ELR (cell line): ENCODE results near the gene PROCA1.
"Not testable (repeated sequence)": the region's sequence is repeated elsewhere in the genome, so short reads cannot be mapped to it uniquely, and the experiment has no call there.

Experiments
- DNase-seq: peaks from one replicate; pipeline ENCODE4 v3.0.0-alpha.2; 2015; ENCODE audit warnings: low read depth

The PROCA1 gene

DNA sequence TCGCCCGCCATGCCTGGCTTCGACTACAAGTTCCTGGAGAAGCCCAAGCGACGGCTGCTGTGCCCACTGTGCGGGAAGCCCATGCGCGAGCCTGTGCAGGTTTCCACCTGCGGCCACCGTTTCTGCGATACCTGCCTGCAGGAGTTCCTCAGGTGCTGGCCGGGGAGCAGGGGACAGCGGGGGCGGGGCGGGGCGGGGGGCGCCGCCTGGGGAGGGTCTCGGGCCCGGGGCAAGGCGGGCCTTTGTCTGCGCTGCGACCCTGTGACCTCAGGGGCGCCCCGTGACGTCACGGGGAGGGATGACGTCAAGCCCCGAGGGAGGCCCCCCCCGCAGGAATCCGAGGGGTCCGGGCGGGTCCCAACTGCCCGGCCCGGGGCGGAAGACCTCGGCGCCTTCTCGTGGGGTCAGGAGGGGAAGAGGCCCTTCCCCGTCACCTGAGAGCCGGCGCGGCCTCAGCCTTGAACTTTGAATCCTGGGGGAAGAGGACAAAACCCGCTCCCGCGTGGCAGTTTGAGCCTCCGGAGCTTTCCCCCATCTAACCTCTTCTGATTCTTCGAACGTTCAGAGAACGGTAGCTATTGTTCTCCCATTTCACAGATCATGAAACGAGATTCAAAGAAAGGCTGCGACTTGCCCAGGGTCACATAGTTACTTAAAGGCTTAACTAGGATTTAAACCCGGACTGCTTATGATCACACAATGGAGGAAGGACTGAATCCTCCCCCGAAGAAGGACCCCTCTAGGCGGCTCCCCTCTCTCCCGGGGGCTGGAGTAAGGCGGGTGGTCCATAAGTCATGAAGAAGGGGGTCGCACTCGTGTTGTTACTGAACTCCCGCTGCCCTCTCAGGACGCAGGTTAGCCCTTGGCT is 32.6 kb upstream of the PROCA1 start:
- peak; percentile 60 for DNase-seq

GRCh38 chr17:28743243-28744103 is 31.8 kb upstream of the PROCA1 start, which contains the start of gene TRAF4:
Gene TRAF4, plus strand, starts transcription at chr17:28744011. Its CDS starts 102 bp downstream, at chr17:28744113.
- DNase-seq, result peak; percentile 90

DNA sequence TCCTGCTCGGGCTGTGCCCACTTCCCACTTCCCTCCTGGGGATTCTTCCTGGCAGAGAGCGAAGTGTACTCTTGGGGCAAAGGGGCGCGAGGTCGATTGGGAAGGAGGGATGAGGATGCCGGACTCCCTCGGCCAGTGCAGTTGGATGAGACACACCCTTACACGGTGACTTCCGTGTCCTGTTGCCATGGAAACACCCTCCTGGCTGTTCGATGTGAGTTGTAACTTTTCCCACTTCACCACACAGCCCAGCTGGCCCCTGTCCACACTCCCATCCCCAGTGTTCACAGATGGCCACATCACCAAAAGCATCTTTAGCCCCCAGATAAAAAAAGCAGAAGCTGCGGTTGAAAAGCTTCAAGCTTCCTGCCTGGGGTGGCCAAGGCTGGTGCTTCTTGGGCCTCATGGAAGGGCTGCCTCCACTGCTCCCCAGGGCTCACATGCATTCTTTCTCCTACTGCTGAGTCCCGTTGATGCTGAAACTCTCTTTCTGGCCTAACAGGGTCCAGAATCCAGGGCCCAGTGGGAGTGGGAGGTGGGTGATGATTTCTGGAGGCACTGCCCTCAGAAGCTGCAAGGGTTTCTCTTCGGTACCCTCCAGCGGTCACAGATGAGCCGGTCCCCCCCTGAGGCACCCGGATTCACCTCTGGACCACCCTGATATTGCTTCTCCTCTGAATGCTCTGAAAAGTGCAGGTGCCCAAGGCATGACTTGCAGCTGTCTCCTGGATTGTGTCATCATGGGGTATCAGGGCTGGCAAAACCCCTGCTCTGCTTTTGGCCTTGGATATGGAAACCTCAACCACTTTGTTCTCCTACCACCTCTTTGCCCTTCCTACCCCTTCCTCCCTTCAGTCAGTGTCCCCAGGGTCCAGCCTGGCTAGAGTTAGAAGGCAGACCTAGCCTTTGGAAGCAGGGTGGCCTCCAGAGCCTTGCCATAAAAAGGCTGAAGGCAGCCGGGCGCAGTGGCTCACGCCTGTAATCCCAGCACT is 30.0 kb upstream of the PROCA1 start:
- no peak for DNase-seq

DNA sequence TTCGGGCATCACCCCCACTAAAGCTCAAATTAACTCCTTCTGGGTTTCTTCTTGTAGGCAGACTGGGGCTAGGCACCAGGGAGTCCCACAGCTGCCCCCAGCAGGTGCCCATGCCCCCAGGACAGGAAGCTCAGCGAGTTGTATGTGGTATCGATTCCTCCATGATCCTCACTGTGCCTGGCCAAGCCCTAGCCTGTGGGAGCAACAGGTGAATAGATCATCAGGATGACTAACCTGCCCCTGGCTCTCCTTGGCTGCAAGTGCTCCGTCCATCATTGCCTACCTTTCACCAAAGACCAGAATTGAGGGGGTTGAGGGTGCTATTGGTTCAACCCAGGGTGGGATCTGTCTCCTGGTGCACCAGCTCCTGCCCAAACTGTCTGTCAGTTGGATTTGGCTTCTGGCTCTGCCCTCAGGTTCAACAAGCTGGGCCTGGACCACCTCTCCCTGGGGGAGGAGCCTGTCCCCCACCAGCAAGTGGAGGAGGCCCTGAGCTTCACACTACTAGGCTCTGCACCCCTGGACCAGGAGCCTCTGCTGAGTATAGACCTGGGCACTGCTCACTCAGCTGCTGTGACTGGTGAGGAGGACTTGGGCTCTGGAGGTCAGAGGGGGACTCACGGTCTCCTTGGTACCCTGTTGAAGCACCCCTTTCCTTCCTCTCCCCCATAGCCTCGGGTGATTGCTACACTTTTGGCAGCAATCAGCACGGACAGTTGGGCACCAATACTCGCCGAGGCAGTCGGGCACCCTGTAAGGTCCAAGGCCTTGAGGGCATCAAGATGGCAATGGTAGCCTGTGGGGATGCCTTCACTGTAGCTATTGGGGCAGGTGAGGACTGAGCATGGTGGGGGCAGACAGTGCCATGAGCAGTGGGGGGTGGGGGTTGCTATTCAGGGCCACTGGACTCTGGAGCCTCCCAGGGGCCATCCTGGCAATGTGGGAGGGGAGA is 29.0 kb upstream of the PROCA1 start:
- no peak for DNase-seq

DNA sequence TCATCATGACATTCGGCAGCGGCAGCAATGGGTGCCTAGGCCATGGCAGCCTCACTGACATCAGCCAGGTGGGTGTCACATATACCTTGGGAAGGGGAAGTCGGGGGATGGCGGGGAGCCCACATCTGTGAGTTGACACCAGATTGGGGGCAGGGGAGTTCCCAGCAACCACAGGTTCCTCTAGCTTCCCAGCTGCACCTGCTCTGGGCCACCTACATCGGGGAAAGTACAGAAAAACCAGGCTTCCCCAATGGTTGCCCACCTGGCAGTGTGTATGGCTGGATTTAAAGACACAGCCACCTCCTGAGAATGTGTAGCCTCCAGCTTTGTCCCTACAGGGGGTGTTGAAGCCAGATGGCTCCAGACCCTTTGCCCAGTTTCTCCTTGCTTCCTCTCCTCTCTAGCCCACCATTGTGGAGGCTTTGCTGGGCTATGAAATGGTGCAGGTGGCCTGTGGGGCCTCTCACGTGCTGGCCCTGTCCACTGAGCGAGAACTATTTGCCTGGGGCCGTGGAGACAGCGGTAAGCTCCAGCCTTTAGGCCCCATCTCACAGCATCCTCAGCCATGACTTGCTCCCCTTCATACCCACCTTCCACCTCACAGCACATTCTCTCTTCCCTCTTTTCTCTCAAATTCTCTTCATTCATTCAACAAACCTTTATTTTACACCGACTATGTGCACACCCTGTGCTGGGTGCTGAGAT is 27.1 kb upstream of the PROCA1 start:
- DNase-seq, result no peak

DNA sequence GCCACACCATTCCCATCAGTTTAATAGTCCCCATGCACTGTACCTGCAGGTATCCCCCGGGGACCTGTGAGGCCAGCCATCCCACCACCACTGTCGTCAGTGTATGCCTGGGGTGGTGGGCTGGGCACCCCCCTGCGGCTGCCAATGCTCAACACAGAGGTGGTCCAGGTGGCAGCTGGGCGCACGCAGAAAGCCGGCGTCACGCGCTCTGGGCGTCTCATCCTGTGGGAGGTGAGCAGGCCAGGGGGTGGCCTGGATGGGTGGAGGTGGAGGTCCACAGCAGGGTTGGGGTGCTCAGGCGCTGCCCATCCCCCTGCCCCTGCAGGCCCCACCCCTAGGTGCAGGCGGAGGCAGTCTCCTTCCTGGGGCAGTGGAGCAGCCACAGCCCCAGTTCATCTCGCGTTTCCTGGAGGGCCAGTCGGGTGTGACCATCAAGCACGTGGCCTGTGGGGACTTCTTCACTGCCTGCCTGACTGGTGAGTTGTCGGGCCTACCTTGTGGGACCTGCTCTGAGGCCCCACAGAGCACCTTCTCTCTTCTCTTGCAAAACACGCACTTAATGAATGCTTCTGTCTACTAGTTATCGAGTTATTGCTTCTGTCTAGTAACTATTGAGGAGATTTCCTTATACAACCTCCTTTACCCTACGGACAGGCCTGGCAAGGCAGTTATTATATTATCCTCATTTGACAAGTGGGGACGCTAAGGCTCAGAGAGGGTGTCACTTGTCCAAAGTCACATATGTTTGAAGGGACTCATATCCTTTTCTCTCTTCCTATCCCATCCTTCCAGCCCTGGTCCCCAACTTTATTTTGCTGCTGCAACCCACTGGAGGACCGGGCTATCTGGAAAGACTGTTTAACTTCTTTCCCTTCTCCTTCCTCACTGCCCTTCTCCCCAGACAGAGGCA is 26.3 kb upstream of the PROCA1 start:
- DNase-seq, result no peak

DNA sequence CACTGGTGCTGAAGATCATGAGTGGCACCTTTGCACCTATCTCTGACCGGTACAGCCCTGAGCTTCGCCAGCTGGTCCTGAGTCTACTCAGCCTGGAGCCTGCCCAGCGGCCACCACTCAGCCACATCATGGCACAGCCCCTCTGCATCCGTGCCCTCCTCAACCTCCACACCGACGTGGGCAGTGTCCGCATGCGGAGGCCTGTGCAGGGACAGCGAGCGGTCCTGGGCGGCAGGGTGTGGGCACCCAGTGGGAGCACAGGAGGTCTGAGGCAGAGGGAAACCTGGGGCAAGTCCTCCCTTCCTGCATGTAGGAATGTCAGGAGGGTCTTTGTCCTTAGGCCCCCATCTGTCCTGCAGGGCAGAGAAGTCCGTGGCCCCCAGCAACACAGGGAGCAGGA is 25.6 kb upstream of the PROCA1 start:
- DNase-seq, result no peak

DNA sequence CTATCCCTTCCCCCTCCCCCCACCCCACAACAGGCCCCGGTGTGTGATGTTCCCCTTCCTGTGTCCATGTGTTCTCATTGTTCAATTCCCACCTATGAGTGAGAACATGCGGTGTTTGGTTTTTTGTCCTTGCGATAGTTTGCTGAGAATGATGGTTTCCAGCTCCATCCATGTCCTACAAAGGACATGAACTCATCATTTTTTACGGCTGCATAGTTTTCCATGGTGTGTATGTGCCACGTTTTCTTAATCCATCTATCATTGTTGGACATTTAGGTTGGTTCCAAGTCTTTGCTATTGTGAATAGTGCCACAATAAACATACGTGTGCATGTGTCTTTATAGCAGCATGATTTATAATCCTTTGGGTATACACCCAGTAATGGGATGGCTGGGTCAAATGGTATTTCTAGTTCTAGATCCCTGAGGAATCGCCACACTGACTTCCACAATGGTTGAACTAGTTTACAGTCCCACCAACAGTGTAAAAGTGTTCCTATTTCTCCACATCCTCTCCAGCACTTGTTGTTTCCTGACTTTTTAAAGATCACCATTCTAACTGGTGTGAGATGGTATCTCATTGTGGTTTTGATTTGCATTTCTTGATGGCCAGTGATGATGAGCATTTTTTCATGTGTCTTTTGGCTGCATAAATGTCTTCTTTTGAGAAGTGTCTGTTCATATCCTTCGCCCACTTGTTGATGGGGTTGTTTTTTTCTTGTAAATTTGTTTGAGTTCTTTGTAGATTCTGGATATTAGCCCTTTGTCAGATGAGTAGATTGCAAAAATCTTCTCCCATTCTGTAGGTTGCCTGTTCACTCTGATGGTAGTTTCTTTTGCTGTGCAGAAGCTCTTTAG is 24.5 kb upstream of the PROCA1 start:
- not testable (repeated sequence) for DNase-seq

DNA sequence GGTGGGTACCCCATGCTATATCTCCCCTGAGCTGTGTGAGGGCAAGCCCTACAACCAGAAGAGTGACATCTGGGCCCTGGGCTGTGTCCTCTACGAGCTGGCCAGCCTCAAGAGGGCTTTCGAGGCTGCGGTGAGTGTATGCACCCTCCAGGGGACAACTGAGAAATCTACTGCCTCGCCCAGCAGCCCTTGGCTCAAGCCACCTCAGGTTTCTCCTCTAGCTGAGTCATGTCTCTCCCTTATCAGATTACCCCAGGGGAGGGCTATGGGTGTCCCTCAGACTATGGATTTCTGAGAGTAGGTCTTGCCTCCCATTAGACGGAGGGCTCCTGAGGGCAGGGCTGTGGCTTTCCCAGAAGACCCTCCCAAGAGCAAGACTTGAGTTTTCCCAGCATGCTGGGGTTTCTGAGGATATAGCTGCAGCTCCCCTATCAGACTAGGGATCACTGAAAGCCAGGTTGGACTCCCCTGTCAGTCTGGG is 23.6 kb upstream of the PROCA1 start:
- peak; percentile 40 for DNase-seq

GRCh38 chr17:28734712-28735241 is 23.1 kb upstream of the PROCA1 start:
- no peak for DNase-seq

DNA sequence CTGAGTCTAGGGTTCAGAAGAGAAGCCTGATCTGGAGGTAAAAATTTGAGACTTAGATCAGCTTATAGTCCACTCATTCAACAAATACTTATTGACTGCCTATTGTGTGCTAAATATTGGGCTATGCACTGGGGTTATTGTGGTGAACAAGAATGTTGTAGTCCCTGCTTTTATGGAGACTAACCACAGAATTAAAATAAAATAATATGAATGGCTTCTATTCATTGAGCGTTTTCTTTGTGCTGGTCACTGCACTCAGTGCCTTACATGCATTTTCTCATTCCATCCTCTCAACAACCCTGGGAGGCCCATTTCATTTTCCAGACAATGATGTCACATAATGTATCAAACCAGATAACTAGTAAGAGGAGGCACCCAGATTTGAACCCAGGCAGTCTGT is 21.7 kb upstream of the PROCA1 start:
- no peak for DNase-seq

DNA sequence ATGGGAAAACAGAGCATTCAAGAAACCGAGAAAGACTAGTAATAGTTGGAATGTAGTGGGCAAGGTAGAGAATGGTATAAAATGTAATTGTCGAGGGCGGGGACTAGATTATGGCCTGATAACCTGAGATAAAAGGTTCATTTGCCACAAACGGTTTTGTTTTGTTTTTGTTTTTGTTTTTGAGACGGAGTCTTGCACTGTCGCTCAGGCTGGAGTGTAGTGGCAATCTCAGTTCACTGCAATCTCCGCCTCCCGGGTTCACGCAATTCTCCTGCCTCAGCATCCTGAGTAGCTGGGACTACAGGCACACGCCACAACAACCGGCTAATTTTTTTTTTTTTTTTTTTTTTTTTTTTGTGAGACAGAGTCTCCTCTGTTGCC is 18.3 kb upstream of the PROCA1 start:
- no peak for DNase-seq

- peak; percentile 97 for DNase-seq
These were observed 16.9 kb upstream of the PROCA1 start, which contains the start of gene NEK8 for GRCh38 chr17:28728364-28729200. Gene NEK8, plus strand, starts transcription at chr17:28728788. Its CDS starts 26 bp downstream, at chr17:28728814.

- peak; percentile 95 for DNase-seq
These were observed 15.2 kb upstream of the PROCA1 start for GRCh38 chr17:28726627-28727491.

DNA sequence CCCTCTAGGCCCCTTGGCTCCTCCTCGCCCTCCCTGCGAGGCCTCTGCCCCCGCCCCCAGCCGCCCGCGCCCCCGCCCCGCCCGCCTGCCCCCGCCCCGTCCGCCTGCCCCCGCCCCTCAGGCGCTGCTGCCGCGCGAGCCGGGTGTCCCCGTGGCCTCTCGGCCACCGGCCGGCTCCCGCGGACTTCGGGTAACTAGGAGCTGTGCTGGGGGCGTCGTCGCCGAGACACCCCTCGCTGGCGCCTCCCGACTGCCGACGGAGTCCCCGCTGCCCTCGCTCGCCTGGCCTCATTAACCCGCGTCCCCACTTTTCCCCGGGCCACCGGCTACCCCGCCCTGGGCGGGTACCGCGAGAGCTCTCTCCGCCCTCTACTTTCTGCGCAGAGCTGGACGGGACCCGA is 14.5 kb upstream of the PROCA1 start, which contains the start of gene TLCD1:
TSS of gene TLCD1 (minus strand) at position 8 of the 401 bp plus-strand sequence. CDS start 136 bp downstream, outside the sequence.
- peak; percentile 79 for DNase-seq
